Skin of body (tissue), 2 donors: ENCODE data around the gene CHD1L. TPM values are rescaled to one million over a fixed set of nuclear protein-coding genes. Genes with fewer than 3 reads are reported as not detected.
A peak's percentile ranks its signal among the peaks of the same experiment; 100 is the strongest.
"Not testable (repeated sequence)": the region's sequence is repeated elsewhere in the genome, so short reads cannot be mapped to it uniquely, and the experiment has no call there.

ENCODE experiments used
- DNase-seq: peaks from one replicate; lab custom pipeline; 2025; lab: John Stamatoyannopoulos, UW
- total RNA-seq: library from RNA; depleted of rRNA; stranded (reverse); fragments of >200 nt; gene quantifications from one replicate; pipeline ENCODE4 v1.2.3, GENCODE V29; 2014

The CHD1L gene
- total RNA-seq, 1 donor from 2014 or later, result 30.8 TPM

- no peak for DNase-seq
Measured at GRCh38 chr1:147266381-147266780, 23.9 kb downstream of the CHD1L start.

- DNase-seq, result no peak
Measured at GRCh38 chr1:147267711-147268110, 25.2 kb downstream of the CHD1L start.

- DNase-seq, result no peak
Measured at GRCh38 chr1:147270721-147271120, 28.2 kb downstream of the CHD1L start.

GRCh38 chr1:147272042-147272441 is 29.6 kb downstream of the CHD1L start:
- DNase-seq, result no peak

- peak; percentile 59 for DNase-seq
Measured at GRCh38 chr1:147273409-147274336, 31.2 kb downstream of the CHD1L start.

- DNase-seq, result no peak
Measured at GRCh38 chr1:147281950-147282349, 39.5 kb downstream of the CHD1L start.

- DNase-seq, result no peak
Measured at GRCh38 chr1:147283011-147283410, 40.5 kb downstream of the CHD1L start.

- DNase-seq, result no peak
Measured at GRCh38 chr1:147287133-147287865, 44.8 kb downstream of the CHD1L start.

GRCh38 chr1:147292012-147292411 is 49.5 kb downstream of the CHD1L start:
- DNase-seq, result no peak

GRCh38 chr1:147292631-147293251 is 50.3 kb downstream of the CHD1L start:
- DNase-seq, result no peak

- no peak for DNase-seq
Measured at GRCh38 chr1:147297438-147297837, 55.0 kb downstream of the CHD1L start.

- DNase-seq, result not testable (repeated sequence)
Measured at GRCh38 chr1:147305803-147306202, 63.3 kb downstream of the CHD1L start.

- no peak for DNase-seq
Measured at GRCh38 chr1:147316968-147317367, 74.5 kb downstream of the CHD1L start.

GRCh38 chr1:147326933-147327687 is 84.6 kb downstream of the CHD1L start:
- not testable (repeated sequence) for DNase-seq

GRCh38 chr1:147334292-147334691 is 91.8 kb downstream of the CHD1L start:
- DNase-seq, result no peak

GRCh38 chr1:147336291-147336690 is 93.8 kb downstream of the CHD1L start:
- no peak for DNase-seq

- peak; percentile 47 for DNase-seq
Measured at GRCh38 chr1:147337040-147337630, 94.7 kb downstream of the CHD1L start.

- no peak for DNase-seq
Measured at GRCh38 chr1:147338571-147338970, 96.1 kb downstream of the CHD1L start.

- DNase-seq, result no peak
Measured at GRCh38 chr1:147341246-147341645, 98.8 kb downstream of the CHD1L start.
